Esophagus squamous epithelium (tissue), 4 donors: Measurements from ENCODE around the gene PPP1R37.
A peak's percentile ranks its signal among the peaks of the same experiment; 100 is the strongest.

ENCODE experiments used
- CTCF ChIP-seq, 6 experiments: fragments of 450-650 bp in 4 of 6; fragments of 200-600 bp in 2 of 6; sonication (generic) in 2 of 6; IDR thresholded peaks; one replicate each; pipeline ENCODE4 v1.5.1; 2016 to 2019; ENCODE audit warnings: antibody characterized with exemption in 6 of 6, mild to moderate bottlenecking in 4 of 6, moderate library complexity in 4 of 6
- POLR2A ChIP-seq, 4 donors: fragments of 450-650 bp; IDR thresholded peaks; one replicate each; pipeline ENCODE4 v1.6.1; 2017; ENCODE audit warnings: antibody characterized with exemption in 4 of 4, mild to moderate bottlenecking in 4 of 4, moderate library complexity in 3 of 4

- TF ChIP-seq CTCF (IDR thresholded peaks at IDR 0.05) (no peak), POLR2A (IDR thresholded peaks at IDR 0.05) (peak in 3 of 4 donors; percentile 64 to 79 (median 71))
Measured at GRCh38 chr19:45177817-45178261, 84.9 kb downstream of the PPP1R37 start, which contains the start of gene TRAPPC6A.
